GM12873 (cell line): ENCODE results near the gene EFCAB11.

Experiments
- CTCF ChIP-seq: IDR thresholded peaks from 2 replicates; pipeline ENCODE4 v1.5.1; 2012; ENCODE audit warnings: low read depth, mild to moderate bottlenecking, moderate library complexity, low read length, control low read depth; ENCODE audit not compliant: insufficient read depth; ENCODE audit errors: missing control alignments

EFCAB11 gene

GRCh38 chr14:89957376-89957775 lies 2.8 kb upstream of the EFCAB11 start:
- no peak for TF ChIP-seq CTCF

- no peak for TF ChIP-seq CTCF
Measured at GRCh38 chr14:89956661-89957009, 2.1 kb upstream of the EFCAB11 start.

GRCh38 chr14:89955745-89956660 lies 1.5 kb upstream of the EFCAB11 start, which contains the start of gene TDP1:
Gene TDP1 (plus strand): TSS chr14:89955927. CDS start chr14:89963115, 7,188 bp downstream.
- no peak for TF ChIP-seq CTCF

GRCh38 chr14:89955022-89955744 lies 653 bp upstream of the EFCAB11 start:
- TF ChIP-seq CTCF = no peak

- no peak for TF ChIP-seq CTCF
Measured at GRCh38 chr14:89953602-89954001, 928 bp downstream of the EFCAB11 start.

- TF ChIP-seq CTCF = no peak
Measured at GRCh38 chr14:89952576-89952975, 2.0 kb downstream of the EFCAB11 start.

GRCh38 chr14:89947344-89947743 lies 7.2 kb downstream of the EFCAB11 start:
- no peak for TF ChIP-seq CTCF
